ENCODE measurements around the gene ATP9A.

DNA sequence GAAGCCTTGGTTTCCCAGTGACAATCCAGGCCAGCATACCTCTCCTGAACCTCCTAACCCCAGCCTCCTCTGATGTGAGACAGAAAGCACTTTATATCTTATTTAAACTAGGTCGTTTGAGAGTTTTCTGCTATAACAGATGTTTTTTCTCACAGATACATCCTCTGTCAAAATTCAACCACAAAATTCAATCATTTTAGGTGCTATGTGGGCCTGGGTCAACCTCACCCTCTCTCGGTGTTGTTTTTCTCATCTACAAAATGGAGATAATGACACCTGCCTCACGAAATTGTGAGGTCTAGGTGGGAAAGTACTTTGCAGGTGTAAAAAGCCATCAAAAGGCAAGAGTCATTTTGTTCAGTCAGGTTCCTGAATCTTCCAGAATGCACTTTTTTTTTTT, 179.4 kb downstream of the ATP9A start:
- no peak for TF ChIP-seq POLR2A (IDR thresholded peaks at IDR 0.05)
- TF ChIP-seq, protein P1, sequence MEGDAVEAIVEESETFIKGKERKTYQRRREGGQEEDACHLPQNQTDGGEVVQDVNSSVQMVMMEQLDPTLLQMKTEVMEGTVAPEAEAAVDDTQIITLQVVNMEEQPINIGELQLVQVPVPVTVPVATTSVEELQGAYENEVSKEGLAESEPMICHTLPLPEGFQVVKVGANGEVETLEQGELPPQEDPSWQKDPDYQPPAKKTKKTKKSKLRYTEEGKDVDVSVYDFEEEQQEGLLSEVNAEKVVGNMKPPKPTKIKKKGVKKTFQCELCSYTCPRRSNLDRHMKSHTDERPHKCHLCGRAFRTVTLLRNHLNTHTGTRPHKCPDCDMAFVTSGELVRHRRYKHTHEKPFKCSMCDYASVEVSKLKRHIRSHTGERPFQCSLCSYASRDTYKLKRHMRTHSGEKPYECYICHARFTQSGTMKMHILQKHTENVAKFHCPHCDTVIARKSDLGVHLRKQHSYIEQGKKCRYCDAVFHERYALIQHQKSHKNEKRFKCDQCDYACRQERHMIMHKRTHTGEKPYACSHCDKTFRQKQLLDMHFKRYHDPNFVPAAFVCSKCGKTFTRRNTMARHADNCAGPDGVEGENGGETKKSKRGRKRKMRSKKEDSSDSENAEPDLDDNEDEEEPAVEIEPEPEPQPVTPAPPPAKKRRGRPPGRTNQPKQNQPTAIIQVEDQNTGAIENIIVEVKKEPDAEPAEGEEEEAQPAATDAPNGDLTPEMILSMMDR (IDR thresholded peaks at IDR 0.05), result no peak

Data from right lobe of liver (tissue), 4 donors.